Endothelial cell of umbilical vein (primary cell): Measurements from ENCODE around the gene ICA1L. TPM values are rescaled to one million over a fixed set of nuclear protein-coding genes. Genes with fewer than 3 reads are reported as not detected.
"Not testable (repeated sequence)": the region's sequence is repeated elsewhere in the genome, so short reads cannot be mapped to it uniquely, and the experiment has no call there.

ENCODE experiments used
- BruUV-seq: library from RNA; stranded (reverse); fragments of 400-500 nt; replicated peaks from 2 replicates; lab custom pipeline; 2021; lab: Mats Ljungman, UMichigan
- CTCF ChIA-PET: fragments of 300-600, 350-600 bp; sonication (Branson Sonifier 250); formaldehyde crosslinking; loops from one replicate; lab custom pipeline; 2021; ENCODE audit warnings: antibody characterized with exemption, inconsistent platforms; lab: Charles Lee
- POLR2A ChIA-PET: fragments of 300-600, 350-600 bp; sonication (Branson Sonifier 250); formaldehyde crosslinking; loops from one replicate; lab custom pipeline; 2021; ENCODE audit warnings: antibody characterized with exemption, inconsistent platforms; lab: Charles Lee
- DNase-seq: peaks from one replicate; pipeline ENCODE4 v3.0.0-alpha.2; 2011; ENCODE audit warnings: low read depth, low spot score
- FAIRE-seq: peaks from 2 replicates; lab custom pipeline; 2011; peaks lifted over from hg19 to GRCh38; lab: Jason Lieb, UNC
- H2AFZ ChIP-seq: 2 replicates; pipeline ENCODE4 v1.6.0; 2012; ENCODE audit warnings: low read depth, low read length, control low read depth, inconsistent platforms
- H3K27ac ChIP-seq: 2 replicates; pipeline ENCODE4 v1.5.1; 2011; ENCODE audit warnings: low read depth, mild to moderate bottlenecking, control low read depth, low read length, moderate library complexity; ENCODE audit not compliant: insufficient read depth
- H3K27me3 ChIP-seq, 2 experiments: 2 replicates each; pipeline versions ENCODE4 v1.6.0 to v1.6.1; 2011; ENCODE audit warnings: low read length in 2 of 2, mixed read lengths in 1 of 2; ENCODE audit not compliant: control insufficient read depth in 2 of 2, insufficient read depth in 2 of 2
- H3K36me3 ChIP-seq, 2 experiments: 2 replicates in 1 of 2; 3 replicates in 1 of 2; pipeline ENCODE4 v1.5.1; 2011; ENCODE audit warnings: low read length in 2 of 2, mild to moderate bottlenecking in 1 of 2, moderate library complexity in 1 of 2; ENCODE audit not compliant: control insufficient read depth in 2 of 2, insufficient read depth in 2 of 2; ENCODE audit errors: extremely low read depth in 1 of 2
- H3K4me1 ChIP-seq: 3 replicates; pipeline ENCODE4 v1.5.1; 2011; ENCODE audit warnings: mild to moderate bottlenecking, low read length; ENCODE audit not compliant: control insufficient read depth, insufficient read depth; ENCODE audit errors: extremely low read depth
- H3K4me2 ChIP-seq: 2 replicates; pipeline ENCODE4 v1.6.1; 2011; ENCODE audit warnings: low read length, control low read depth, mixed read lengths; ENCODE audit not compliant: insufficient read depth
- H3K4me3 ChIP-seq, 3 experiments: fragments of 200-600 bp in 1 of 3; sonication (generic), shearing (Covaris generic) in 1 of 3; replicated peaks in 1 of 3; 2 replicates each; pipeline ENCODE4 v1.5.1; 2011 to 2016; ENCODE audit warnings: control low read depth in 3 of 3, low read length in 3 of 3, mild to moderate bottlenecking in 2 of 3, inconsistent platforms in 1 of 3, low read depth in 1 of 3, moderate library complexity in 1 of 3; ENCODE audit not compliant: insufficient read depth in 1 of 3
- H3K79me2 ChIP-seq: 2 replicates; pipeline ENCODE4 v1.6.0; 2012; ENCODE audit warnings: low read length, inconsistent platforms; ENCODE audit not compliant: control insufficient read depth, insufficient read depth
- H3K9ac ChIP-seq: replicated peaks from 2 replicates; pipeline ENCODE3; 2011; ENCODE audit warnings: low read length, control low read depth; ENCODE audit not compliant: insufficient read depth; ENCODE audit errors: extremely low read depth
- H3K9me1 ChIP-seq: replicated peaks from 3 replicates; pipeline ENCODE4 v1.6.0; 2011; ENCODE audit warnings: mild to moderate bottlenecking, low read length; ENCODE audit not compliant: control insufficient read depth, insufficient read depth; ENCODE audit errors: extremely low read depth
- H3K9me3 ChIP-seq: replicated peaks from 2 replicates; pipeline ENCODE4 v1.5.1; 2012; ENCODE audit warnings: low read length, inconsistent platforms; ENCODE audit not compliant: control insufficient read depth, insufficient read depth
- H4K20me1 ChIP-seq: replicated peaks from 2 replicates; pipeline ENCODE3; 2011; ENCODE audit warnings: mild to moderate bottlenecking, low read length; ENCODE audit not compliant: control insufficient read depth, insufficient read depth; ENCODE audit errors: extremely low read depth
- CTCF ChIP-seq, 2 donors: IDR thresholded peaks; 1 replicate in 1 of 2; 2 replicates in 1 of 2; pipeline ENCODE4 v1.5.1; 2011; ENCODE audit warnings: low read length in 2 of 2, mild to moderate bottlenecking in 2 of 2, moderate library complexity in 2 of 2, control low read depth in 1 of 2, inconsistent platforms in 1 of 2, low read depth in 1 of 2; ENCODE audit not compliant: insufficient read depth in 1 of 2; ENCODE audit errors: extremely low read depth in 1 of 2
- EZH2 ChIP-seq: IDR thresholded peaks from 2 replicates; pipeline ENCODE4 v1.6.1; 2012; ENCODE audit warnings: borderline replicate concordance, low read depth, mild to moderate bottlenecking, moderate library complexity, low read length, inconsistent platforms; ENCODE audit not compliant: severe bottlenecking
- FOS ChIP-seq: IDR thresholded peaks from 2 replicates; pipeline ENCODE4 v1.6.1; 2011; ENCODE audit warnings: mild to moderate bottlenecking, low read length, moderate library complexity, borderline replicate concordance; ENCODE audit not compliant: insufficient read depth
- GATA2 ChIP-seq: IDR thresholded peaks from 2 replicates; pipeline ENCODE4 v1.7.0; 2011; ENCODE audit warnings: low read depth, mild to moderate bottlenecking, moderate library complexity, mixed read lengths, low read length; ENCODE audit not compliant: insufficient read length, insufficient read depth
- JUN ChIP-seq: IDR thresholded peaks from 2 replicates; pipeline ENCODE4 v1.6.1; 2011; ENCODE audit warnings: borderline replicate concordance, low read depth; ENCODE audit not compliant: insufficient read length, insufficient read depth
- MAX ChIP-seq: IDR thresholded peaks from 2 replicates; pipeline ENCODE4 v1.6.1; 2011; ENCODE audit not compliant: insufficient read depth, insufficient read length
- MYC ChIP-seq: IDR thresholded peaks from one replicate; pipeline ENCODE4 v1.6.1; 2011; ENCODE audit warnings: mild to moderate bottlenecking, low read depth, low read length
- POLR2A ChIP-seq: IDR thresholded peaks from 2 replicates; pipeline ENCODE4 v1.6.1; 2012; ENCODE audit warnings: low read depth, mild to moderate bottlenecking, control low read depth, low read length
- POLR2AphosphoS5 ChIP-seq: IDR thresholded peaks from 2 replicates; pipeline ENCODE4 v1.6.1; 2012; ENCODE audit warnings: low read depth, mild to moderate bottlenecking, control low read depth, low read length, moderate library complexity; ENCODE audit not compliant: insufficient read depth
- dilution Hi-C: fragments of 300-500 bp; cut with MboI; formaldehyde crosslinking; loops from one replicate; pipeline ENCODE4 v1.15.0; 2019; ENCODE audit warnings: low sequenced_read_pairs; ENCODE audit not compliant: extremely low pct_ligation_motif_present
- intact Hi-C: fragments of 100-400 bp; cut with micrococcal nuclease; formaldehyde crosslinking; loops from one replicate; pipeline ENCODE4 v1.10.0; 2022
- polyA plus RNA-seq, 4 experiments: library from polyadenylated mRNA; depleted of rRNA in 3 of 4; stranded (reverse) in 3 of 4; unstranded in 1 of 4; fragments of >200 nt; gene quantifications; 2 replicates each; pipeline versions ENCODE4 v1.2.1 to v1.2.3, GENCODE V29; 2011 to 2012; ENCODE audit warnings: missing spikeins in 1 of 4
- total RNA-seq: library from RNA; stranded (reverse); gene quantifications from 2 replicates; pipeline ENCODE4 v1.2.3, GENCODE V29; 2021

Gene ICA1L
- total and polyA plus RNA-seq, 2 donors (not counting 3 experiments of a cell fraction or from before 2014, with no cell fraction given): 1.6 to 3.7 TPM

- FAIRE-seq: no peak
- Histone ChIP-seq H3K4me3 (no peak overlapping the region), H3K9me3 (no peaks in the 10 kb centered on the region), H3K36me3 (no peaks in the 10 kb centered on the region), H3K27ac (no peak overlapping the region), H2AFZ (no peak overlapping the region), H3K4me2 (no peak overlapping the region), H4K20me1 (no peaks in the 10 kb centered on the region), H3K9me1 (no peaks in the 10 kb centered on the region), H3K27me3 (no peaks in the 10 kb centered on the region), H3K9ac (no peak overlapping the region), H3K79me2 (peaks cover 55% of the 10 kb centered on the region), H3K4me1 (peaks cover 7% of the 10 kb centered on the region)
- dilution Hi-C loops (no loop called here), intact Hi-C loops (loop anchor here (2.0 kb wide), 1 partner anchor 37 kb away; the partner anchor contains the start of gene ICA1L)
- no TSS peak for BruUV-seq
- TF ChIP-seq JUN (no peak), POLR2AphosphoS5 (no peak), POLR2A (no peak), MAX (no peak), EZH2 (no peak), FOS (no peak), MYC (no peak), GATA2 (no peak), CTCF (IDR thresholded peaks at IDR 0.05; ENCODE audit: extremely low read depth in 1 of 2, insufficient read depth in 1 of 2, low read depth in 1 of 2, low read length in 2 of 2) (no peak)
- DNase-seq: no peak
- ChIA-PET POLR2A (no interaction called here), CTCF (interaction anchor here (1.3 kb wide), 1 partner anchor 36 kb away, joined by 3 read pairs; the partner anchor contains the start of gene ICA1L)
Measured at GRCh38 chr2:202908186-202908585, 36.6 kb upstream of the ICA1L start.

GRCh38 chr2:202905507-202905906 is 33.9 kb upstream of the ICA1L start:
- H3K27me3 ChIP-seq, POLR2A ChIA-PET, BruUV-seq, intact Hi-C loops, H4K20me1 ChIP-seq, H3K36me3 ChIP-seq, H3K9me3 ChIP-seq, H3K4me3 ChIP-seq, H2AFZ ChIP-seq, H3K4me1 ChIP-seq, H3K9me1 ChIP-seq, DNase-seq, FAIRE-seq, H3K9ac ChIP-seq, dilution Hi-C loops, H3K4me2 ChIP-seq, H3K27ac ChIP-seq: not testable (repeated sequence)
- peaks cover 51% of the 10 kb centered on the region for H3K79me2 ChIP-seq
- CTCF ChIA-PET: interaction anchor here (1.2 kb wide), 1 partner anchor 94 kb away, joined by 3 read pairs; no protein-coding TSS in a partner anchor
